Mucosa of descending colon (tissue), 3 donors: ENCODE measurements around the gene LAD1. TPM values are rescaled to one million over a fixed set of nuclear protein-coding genes. Genes with fewer than 3 reads are reported as not detected.

ENCODE experiments used
- ATAC-seq: fragments of 200-7000 bp; cut with Tn5 transposase; one replicate; pipeline ENCODE4 v1.9.1; 2020; ENCODE audit warnings: mild to moderate bottlenecking, moderate library complexity
- DNase-seq, 3 donors: peaks; one replicate each; pipeline ENCODE4 v3.0.0-alpha.2; 2020
- H3K36me3 ChIP-seq: fragments of 200-600 bp; one replicate; pipeline ENCODE4 v1.8.0; 2021; ENCODE audit warnings: low read depth, mild to moderate bottlenecking
- H3K4me1 ChIP-seq: fragments of 200-600 bp; one replicate; pipeline ENCODE4 v1.8.0; 2021; ENCODE audit warnings: low read depth, mild to moderate bottlenecking
- H3K4me3 ChIP-seq: fragments of 200-600 bp; one replicate; pipeline ENCODE4 v1.8.0; 2021; ENCODE audit warnings: mild to moderate bottlenecking
- H3K9me3 ChIP-seq: fragments of 200-600 bp; one replicate; pipeline ENCODE4 v1.8.0; 2021; ENCODE audit warnings: mild to moderate bottlenecking
- CTCF ChIP-seq: fragments of 200-600 bp; IDR thresholded peaks from one replicate; pipeline ENCODE4 v1.8.0; 2022; ENCODE audit warnings: antibody characterized with exemption, mild to moderate bottlenecking
- intact Hi-C, 2 donors: fragments of 100-400 bp; cut with DNase I in 1 of 2; cut with micrococcal nuclease in 1 of 2; formaldehyde crosslinking; loops; one replicate each; pipeline versions ENCODE4 v1.11.0 to v1.11.1; 2022; cut with DNase I, micrococcal nuclease
- total RNA-seq, 3 donors: library from RNA; stranded (reverse); fragmentation: NEBNext Ultra II Directional in 2 of 3; extraction: Animal tissue kit (Norgen Biotek cat#: 25700) in 2 of 3; gene quantifications; one replicate each; pipeline versions ENCODE4 v1.2.1 to v1.2.4, GENCODE V29; 2021 to 2023
- donor health status: DM: no; HTN: no; CAD: no; lungs with moderate emphysema.
- donor health status: DM: no; HTN: no; CAD: no.
- donor health status: DM: no; HTN: yes; CAD: no.

LAD1 gene
- total RNA-seq, 3 donors from 2014 or later, result 86.0 to 202 (median 130) TPM

- Histone ChIP-seq H3K9me3 (no peaks in the 10 kb centered on the region), H3K4me3 (no peak overlapping the region), H3K36me3 (no peaks in the 10 kb centered on the region), H3K4me1 (no peaks in the 10 kb centered on the region)
- no peak for TF ChIP-seq CTCF
- intact Hi-C loops, result no loop called here
- no peak for DNase-seq
- ATAC-seq, result no peak
Measured at GRCh38 chr1:201354151-201354900, 44.8 kb downstream of the LAD1 start.

GRCh38 chr1:201353186-201353940 lies 45.8 kb downstream of the LAD1 start:
- H3K4me3 ChIP-seq, result no peak overlapping the region
- intact Hi-C loops, result no loop called here
- DNase-seq (peak in 2 of 3 donors; percentile 20 to 40), ATAC-seq (peak; percentile 66)
- H3K9me3 ChIP-seq, result no peaks in the 10 kb centered on the region
- no peaks in the 10 kb centered on the region for H3K4me1 ChIP-seq
- no peak for TF ChIP-seq CTCF
- H3K36me3 ChIP-seq, result no peaks in the 10 kb centered on the region

- no peak for DNase-seq
- no peak for ATAC-seq
- H3K36me3 ChIP-seq, result no peaks in the 10 kb centered on the region
- H3K9me3 ChIP-seq, result no peaks in the 10 kb centered on the region
- intact Hi-C loops, result no loop called here
- H3K4me3 ChIP-seq, result no peak overlapping the region
- TF ChIP-seq CTCF, result no peak
- no peaks in the 10 kb centered on the region for H3K4me1 ChIP-seq
Measured at GRCh38 chr1:201351617-201352016, 47.5 kb downstream of the LAD1 start.

- intact Hi-C loops, result no loop called here
- TF ChIP-seq CTCF, result no peak
- no peaks in the 10 kb centered on the region for H3K9me3 ChIP-seq
- no peak for DNase-seq
- no peaks in the 10 kb centered on the region for H3K4me1 ChIP-seq
- H3K36me3 ChIP-seq, result no peaks in the 10 kb centered on the region
- H3K4me3 ChIP-seq, result no peak overlapping the region
- no peak for ATAC-seq
Measured at GRCh38 chr1:201350884-201351283, 48.2 kb downstream of the LAD1 start.

GRCh38 chr1:201350361-201350725 lies 48.8 kb downstream of the LAD1 start:
- Histone ChIP-seq H3K4me1 (no peaks in the 10 kb centered on the region), H3K9me3 (no peaks in the 10 kb centered on the region), H3K4me3 (no peak overlapping the region), H3K36me3 (no peaks in the 10 kb centered on the region)
- ATAC-seq (no peak), DNase-seq (no peak)
- intact Hi-C loops, result no loop called here
- TF ChIP-seq CTCF, result no peak
